ENCODE measurements around the gene SNF8. TPM values are rescaled to one million over a fixed set of nuclear protein-coding genes. Genes with fewer than 3 reads are reported as not detected.

Gene SNF8
- 10 to 100 TPM in 11 of 12 donors, not detected in 1; 57.1 to 77.8 (median 67.8) TPM for polyA plus RNA-seq (ENCODE audit: insufficient read length in 12 of 12)
- long read RNA-seq, donor 1, transcript SNF8-202 (8 exons, 2,319 nt): major isoform, 43 of 66 reads
- long read RNA-seq, donor 1, partial matches to known transcripts: 13 of 66 reads
- long read RNA-seq, donor 1, other reads (novel, unspliced or antisense): 0 of 66 reads
- long read RNA-seq, donor 2, transcript SNF8-202 (8 exons, 2,319 nt): major isoform, 44 of 51 reads
- long read RNA-seq, donor 2, partial matches to known transcripts: 0 of 51 reads
- long read RNA-seq, donor 2, other reads (novel, unspliced or antisense): 0 of 51 reads
- long read RNA-seq, donor 3, transcript SNF8-202 (8 exons, 2,319 nt): major isoform, 19 of 23 reads
- long read RNA-seq, donor 3, partial matches to known transcripts: 0 of 23 reads
- long read RNA-seq, donor 3, other reads (novel, unspliced or antisense): 0 of 23 reads
- long read RNA-seq, donor 4, transcript SNF8-202 (8 exons, 2,319 nt): major isoform, 11 of 19 reads
- long read RNA-seq, donor 4, partial matches to known transcripts: 0 of 19 reads
- long read RNA-seq, donor 4, other reads (novel, unspliced or antisense): 0 of 19 reads
- long read RNA-seq, donor 5, transcript SNF8-202 (8 exons, 2,319 nt): major isoform, 47 of 88 reads
- long read RNA-seq, donor 5, partial matches to known transcripts: 33 of 88 reads
- long read RNA-seq, donor 5, other reads (novel, unspliced or antisense): 0 of 88 reads
- long read RNA-seq, donor 6, transcript SNF8-202 (8 exons, 2,319 nt): major isoform, 15 of 28 reads
- long read RNA-seq, donor 6, partial matches to known transcripts: 8 of 28 reads
- long read RNA-seq, donor 6, other reads (novel, unspliced or antisense): 0 of 28 reads
- long read RNA-seq, donor 7, transcript SNF8-202 (8 exons, 2,319 nt): major isoform, 14 of 21 reads
- long read RNA-seq, donor 7, partial matches to known transcripts: 0 of 21 reads
- long read RNA-seq, donor 7, other reads (novel, unspliced or antisense): 0 of 21 reads
- long read RNA-seq, donor 8, transcript SNF8-208 (4 exons, 445 nt): minor isoform, 5 of 86 reads
- long read RNA-seq, donor 8, transcript SNF8-202 (8 exons, 2,319 nt): major isoform, 48 of 86 reads
- long read RNA-seq, donor 8, partial matches to known transcripts: 27 of 86 reads
- long read RNA-seq, donor 8, other reads (novel, unspliced or antisense): 0 of 86 reads
- long read RNA-seq, donor 9, transcript SNF8-202 (8 exons, 2,319 nt): major isoform, 11 of 27 reads
- long read RNA-seq, donor 9, partial matches to known transcripts: 14 of 27 reads
- long read RNA-seq, donor 9, other reads (novel, unspliced or antisense): 0 of 27 reads
- long read RNA-seq, donor 10, transcript SNF8-202 (8 exons, 2,319 nt): major isoform, 38 of 66 reads
- long read RNA-seq, donor 10, partial matches to known transcripts: 18 of 66 reads
- long read RNA-seq, donor 10, other reads (novel, unspliced or antisense): 0 of 66 reads
- long read RNA-seq, donor 11, transcript SNF8-215 (3 exons, 687 nt): minor isoform, 6 of 63 reads
- long read RNA-seq, donor 11, transcript SNF8-202 (8 exons, 2,319 nt): major isoform, 34 of 63 reads
- long read RNA-seq, donor 11, partial matches to known transcripts: 15 of 63 reads
- long read RNA-seq, donor 11, other reads (novel, unspliced or antisense): 0 of 63 reads

- peak; percentile 91 for DNase-seq
Observed at GRCh38 chr17:48944515-48945260, at the start of gene SNF8. Gene SNF8, minus strand, starts transcription at chr17:48944842. Its CDS starts 108 bp downstream, at chr17:48944734.

DNA sequence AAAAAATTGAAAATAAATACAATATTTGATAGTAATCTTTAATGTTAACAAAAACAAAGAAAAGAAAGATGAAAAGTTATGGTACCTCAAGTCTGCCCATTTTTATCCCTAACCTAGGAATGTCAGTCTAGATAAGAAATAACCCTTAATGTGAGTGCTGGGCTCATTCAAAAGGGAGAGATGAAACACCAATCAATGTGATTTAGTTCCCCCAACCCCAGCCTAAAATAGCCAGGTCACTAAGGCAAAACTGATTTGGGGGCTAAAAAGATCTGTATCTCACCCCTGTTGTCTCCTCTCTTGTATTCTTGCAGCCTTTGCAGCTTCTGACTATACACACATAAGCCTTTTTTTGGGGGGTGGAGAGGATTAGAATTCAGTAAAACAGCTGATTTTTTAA, 49.3 kb upstream of the SNF8 start:
- DNase-seq: peak; percentile 25

DNA sequence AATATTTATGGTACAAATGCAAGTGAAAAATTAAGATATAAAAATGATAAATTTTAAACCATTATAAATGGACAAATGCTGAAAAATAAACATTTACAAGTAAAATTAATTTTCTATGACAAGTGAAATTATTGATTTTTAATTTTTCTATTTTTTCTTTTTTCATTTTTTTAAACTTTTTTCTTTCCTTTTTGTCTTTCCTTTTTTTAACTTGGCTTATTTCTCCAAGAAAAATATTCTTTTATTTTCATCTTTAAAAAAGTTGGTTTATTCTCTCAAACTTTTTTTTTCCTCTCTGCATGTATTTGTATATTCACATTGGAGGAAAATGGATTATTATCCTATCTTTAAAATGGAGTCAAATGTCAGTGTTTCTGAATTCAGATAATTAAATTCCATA, 48.7 kb upstream of the SNF8 start:
- DNase-seq: no peak

DNA sequence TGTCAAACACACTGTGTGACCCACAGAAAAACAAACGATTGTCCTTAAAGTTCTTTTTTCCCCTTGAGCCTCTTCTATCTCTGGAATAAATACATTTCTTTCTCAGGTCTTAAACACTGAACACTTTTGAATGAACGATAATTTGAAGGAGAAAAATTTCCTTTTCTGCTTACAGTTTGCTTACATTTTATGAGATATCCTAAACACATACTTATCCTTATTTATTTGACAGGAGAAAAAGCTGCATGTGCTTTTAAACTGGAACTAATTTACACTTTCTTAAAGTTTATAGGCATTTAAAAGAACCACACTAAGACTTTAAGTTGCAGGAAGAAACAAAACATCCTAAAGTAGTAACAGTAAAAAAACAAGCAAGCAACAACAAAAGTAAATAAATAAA, 47.8 kb upstream of the SNF8 start:
- peak; percentile 36 for DNase-seq

DNA sequence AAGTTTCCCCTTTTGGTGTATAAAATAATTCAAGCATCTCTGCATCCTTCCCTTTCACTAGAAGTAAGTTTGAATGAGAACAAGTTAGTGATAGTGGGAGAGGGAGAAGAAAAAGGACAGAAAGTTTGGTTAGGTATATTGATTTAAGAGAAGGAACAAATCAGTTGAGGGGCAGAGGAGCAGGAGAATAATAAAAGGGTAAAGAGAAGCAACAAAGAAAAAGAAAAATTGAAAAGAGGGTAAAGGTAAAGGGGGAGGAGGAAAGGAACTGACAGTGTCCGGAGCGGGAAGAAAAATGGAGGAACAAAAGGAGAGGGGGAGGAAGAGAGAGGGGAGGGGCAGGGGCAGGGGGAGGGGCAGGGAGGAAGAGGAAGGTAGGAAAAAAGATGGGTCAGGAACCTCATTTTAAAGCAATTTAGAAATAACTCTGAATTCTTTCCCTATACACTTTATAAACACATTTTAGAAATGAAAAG, 46.3 kb upstream of the SNF8 start:
- DNase-seq: no peak

DNA sequence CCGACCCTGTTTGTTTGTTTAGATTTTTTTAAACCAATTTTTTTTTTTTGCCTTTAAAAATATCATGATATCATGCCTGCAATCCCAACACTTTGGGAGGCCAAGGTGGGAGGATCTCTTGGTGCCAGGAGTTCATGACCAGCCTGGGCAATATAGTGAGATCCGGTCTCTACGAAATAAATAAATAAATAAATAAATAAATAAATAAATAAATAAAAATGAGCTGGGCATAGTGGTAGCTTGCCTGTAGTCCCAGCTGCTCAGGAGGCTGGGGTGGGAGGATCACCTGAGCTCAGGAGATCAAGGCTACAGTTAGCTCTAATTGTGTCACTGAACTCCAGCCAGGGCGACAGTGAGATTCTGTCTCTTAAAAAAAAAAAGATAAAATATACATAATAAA, 44.5 kb upstream of the SNF8 start:
- DNase-seq: no peak

DNA sequence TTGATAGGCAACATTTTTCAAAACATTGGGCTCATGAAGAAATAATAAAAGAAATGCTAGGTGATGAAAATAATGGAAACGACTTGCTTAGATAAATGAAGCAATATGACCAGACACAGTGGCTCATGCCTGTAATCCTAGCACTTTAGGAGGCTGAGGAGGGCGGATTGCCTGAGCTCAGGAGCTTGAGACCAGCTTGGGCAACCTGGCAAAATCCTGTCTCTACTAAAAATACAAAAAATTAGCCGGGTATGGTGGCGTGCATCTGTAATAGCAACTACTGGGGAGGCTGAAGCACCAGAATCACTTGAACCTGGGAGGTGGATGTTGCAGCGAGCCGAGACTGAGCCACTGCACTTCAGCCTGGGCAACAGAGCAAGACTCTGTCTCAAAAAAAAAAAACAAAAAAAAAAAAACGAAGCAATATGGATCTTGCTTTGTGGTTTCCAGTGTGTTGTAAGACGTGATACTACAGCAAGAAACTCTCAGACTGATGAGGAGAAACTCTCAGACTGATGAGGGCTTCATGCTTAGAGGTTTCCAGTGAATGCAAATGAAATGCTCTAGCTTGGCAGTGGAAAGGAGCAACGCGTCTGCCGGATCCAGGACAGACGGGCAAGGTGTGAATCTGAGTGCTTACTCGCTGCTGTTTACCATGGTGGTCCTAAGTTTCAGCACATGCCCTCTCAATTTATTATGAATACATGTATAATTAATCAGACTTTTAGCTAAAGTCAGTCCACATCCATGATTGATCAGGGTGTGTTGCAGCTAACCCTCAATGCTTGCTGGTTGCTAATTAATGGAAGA, 41.0 kb upstream of the SNF8 start:
- no peak for DNase-seq

- DNase-seq: no peak
Observed at GRCh38 chr17:48981927-48982539, 37.4 kb upstream of the SNF8 start.

DNA sequence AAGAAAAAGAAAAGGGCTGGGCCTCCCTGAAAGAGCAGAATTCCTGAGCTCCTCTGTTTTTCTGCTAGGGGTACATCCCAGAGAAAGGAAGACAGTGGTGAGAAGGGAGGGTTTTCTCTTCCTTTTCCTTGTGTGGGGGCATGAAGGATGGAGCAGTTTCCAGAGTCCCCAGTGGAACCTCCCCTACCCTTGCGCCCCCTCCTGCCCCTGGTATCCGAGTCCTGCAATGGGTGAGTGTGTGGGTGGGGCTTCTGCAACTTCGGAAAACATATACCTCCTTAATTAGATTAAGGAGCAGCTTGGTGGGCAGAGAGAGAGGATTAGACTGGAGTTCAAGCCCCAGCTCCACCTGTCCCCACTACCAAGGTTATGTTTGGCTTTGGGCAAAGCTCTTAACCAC, 29.2 kb upstream of the SNF8 start:
- DNase-seq: no peak

- DNase-seq: no peak
Observed at GRCh38 chr17:48972749-48973097, 28.1 kb upstream of the SNF8 start.

GRCh38 chr17:48970865-48971687, 26.4 kb upstream of the SNF8 start:
- no peak for DNase-seq

DNA sequence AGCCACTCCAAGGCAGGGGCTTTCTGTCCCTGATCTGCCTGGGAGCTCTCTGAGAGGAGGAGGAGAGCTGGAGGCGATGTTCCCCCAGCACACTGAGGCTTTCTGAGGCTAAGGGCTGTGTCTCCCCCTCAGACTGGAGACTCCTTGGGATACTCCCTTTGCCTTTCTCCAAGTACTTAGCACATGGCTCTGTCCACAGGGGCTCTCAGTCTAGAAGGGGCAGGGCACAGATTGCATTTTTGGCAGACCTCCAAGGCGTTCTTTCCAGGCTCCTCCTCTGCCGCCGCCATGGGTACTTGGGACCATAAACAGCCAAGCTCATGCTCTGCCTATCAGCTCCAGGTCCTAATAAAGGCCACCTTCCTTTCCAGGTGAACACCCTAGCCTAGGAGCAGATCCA, 25.6 kb upstream of the SNF8 start:
- no peak for DNase-seq

GRCh38 chr17:48961516-48962233, 17.0 kb upstream of the SNF8 start:
- no peak for DNase-seq

DNA sequence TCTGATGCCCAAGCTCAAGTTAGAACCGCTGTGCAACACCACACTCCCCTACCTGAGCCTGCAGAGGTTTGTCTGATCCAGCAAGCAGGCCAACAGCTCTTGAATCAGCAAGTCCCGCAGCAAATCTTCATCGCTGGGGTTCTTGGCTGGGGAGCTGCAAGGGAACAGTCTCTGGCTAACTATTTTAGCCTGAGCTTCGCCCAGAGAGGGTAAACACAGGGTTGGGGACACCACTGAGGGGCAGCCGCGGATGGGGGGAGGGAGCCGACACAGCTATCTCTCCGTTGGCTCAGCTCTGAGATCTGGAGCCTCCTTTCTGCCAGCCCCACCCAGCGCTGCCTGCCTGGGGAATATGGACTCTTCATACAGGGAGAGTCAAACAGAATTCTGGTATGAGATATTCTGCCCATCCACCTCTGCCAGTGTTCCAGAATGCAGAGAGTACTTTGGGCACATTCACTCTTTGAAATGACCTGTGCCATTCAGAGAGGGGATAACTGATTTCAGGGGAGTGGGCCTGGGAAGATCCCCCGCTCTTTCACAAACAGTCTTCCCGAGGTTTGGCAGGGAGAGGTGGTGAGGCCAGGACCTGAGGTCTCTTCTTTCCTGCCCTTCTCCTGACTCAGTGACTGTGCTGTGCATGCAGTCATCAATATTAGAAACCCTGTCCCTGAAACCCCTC, 16.3 kb upstream of the SNF8 start:
- no peak for DNase-seq

GRCh38 chr17:48954300-48954755, 9.7 kb upstream of the SNF8 start:
- no peak for DNase-seq

GRCh38 chr17:48952904-48953303, 8.3 kb upstream of the SNF8 start:
- DNase-seq: no peak

- no peak for DNase-seq
Observed at GRCh38 chr17:48951572-48951971, 6.9 kb upstream of the SNF8 start.

All from muscle of arm (tissue), 14 donors.